Kidney epithelial cell (primary cell): ENCODE measurements around the gene BMPR1A. TPM values are rescaled to one million over a fixed set of nuclear protein-coding genes. Genes with fewer than 3 reads are reported as not detected.
A peak's percentile ranks its signal among the peaks of the same experiment; 100 is the strongest.

Source experiments
- DNase-seq: peaks from one replicate; pipeline ENCODE4 v3.0.0-alpha.2; 2010; ENCODE audit warnings: low read depth
- H3K27me3 ChIP-seq: 2 replicates; pipeline ENCODE4 v1.6.0; 2011; ENCODE audit warnings: low read length; ENCODE audit not compliant: control insufficient read depth, insufficient read depth
- H3K36me3 ChIP-seq: 2 replicates; pipeline ENCODE4 v1.5.1; 2011; ENCODE audit warnings: low read length; ENCODE audit not compliant: control insufficient read depth, insufficient read depth
- H3K4me3 ChIP-seq: 2 replicates; pipeline ENCODE4 v1.5.1; 2011; ENCODE audit warnings: low read depth, mild to moderate bottlenecking, control low read depth, low read length
- total RNA-seq: library from RNA; depleted of rRNA; stranded (reverse); fragments of >200 nt; gene quantifications from 2 replicates; pipeline ENCODE4 v1.2.3, GENCODE V29; 2015
- TF ChIP-seq, protein P1 (sequence below): IDR thresholded peaks from 2 replicates; pipeline ENCODE4 v1.5.1; 2011; ENCODE audit warnings: mild to moderate bottlenecking, moderate library complexity, low read length, control low read depth, inconsistent platforms; ENCODE audit not compliant: insufficient read depth, poor library complexity, severe bottlenecking

BMPR1A gene
- total RNA-seq, 1 donor from 2014 or later = 38.1 TPM

DNA sequence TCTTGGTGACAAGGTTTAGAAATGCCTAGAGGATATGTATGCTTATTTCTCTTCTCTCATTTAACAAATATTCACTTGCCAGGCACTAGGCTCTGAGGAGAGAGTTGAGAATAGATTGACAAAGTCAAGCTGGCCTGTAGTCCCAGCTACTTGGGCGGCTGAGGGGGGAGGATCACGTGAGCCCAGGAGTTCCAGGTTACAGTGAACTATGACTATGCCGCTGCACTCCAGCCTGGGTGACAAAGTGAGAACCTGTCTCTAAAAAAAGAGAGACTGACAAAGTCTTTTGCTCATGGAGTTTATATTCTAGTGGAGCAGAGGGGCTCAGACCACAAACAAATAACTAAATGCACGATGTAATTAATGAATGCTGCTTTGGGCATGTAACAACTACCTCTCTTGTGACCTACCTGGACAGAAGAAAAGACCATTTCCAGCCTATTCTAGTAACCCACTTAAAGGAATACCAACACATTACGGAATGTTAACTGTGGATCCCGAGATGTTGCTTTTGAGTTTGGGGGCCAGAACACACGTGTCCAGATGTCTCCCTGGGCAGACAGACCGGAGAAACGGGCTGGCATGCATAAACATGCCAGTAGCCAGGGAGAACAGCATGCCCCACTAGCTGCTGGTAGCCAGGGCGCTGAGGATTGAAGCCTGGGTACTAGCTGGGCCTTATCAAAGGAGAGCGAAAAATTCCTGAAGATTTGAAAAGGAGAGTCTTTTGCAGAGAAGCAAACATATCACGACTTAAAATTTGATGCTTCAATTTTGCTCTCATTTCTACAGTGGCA is 2.6 kb upstream of the BMPR1A start:
- Histone ChIP-seq H3K4me3 (no peak overlapping the region), H3K36me3 (no peaks in the 10 kb centered on the region), H3K27me3 (no peaks in the 10 kb centered on the region)
- DNase-seq = no peak
- TF ChIP-seq, protein P1, sequence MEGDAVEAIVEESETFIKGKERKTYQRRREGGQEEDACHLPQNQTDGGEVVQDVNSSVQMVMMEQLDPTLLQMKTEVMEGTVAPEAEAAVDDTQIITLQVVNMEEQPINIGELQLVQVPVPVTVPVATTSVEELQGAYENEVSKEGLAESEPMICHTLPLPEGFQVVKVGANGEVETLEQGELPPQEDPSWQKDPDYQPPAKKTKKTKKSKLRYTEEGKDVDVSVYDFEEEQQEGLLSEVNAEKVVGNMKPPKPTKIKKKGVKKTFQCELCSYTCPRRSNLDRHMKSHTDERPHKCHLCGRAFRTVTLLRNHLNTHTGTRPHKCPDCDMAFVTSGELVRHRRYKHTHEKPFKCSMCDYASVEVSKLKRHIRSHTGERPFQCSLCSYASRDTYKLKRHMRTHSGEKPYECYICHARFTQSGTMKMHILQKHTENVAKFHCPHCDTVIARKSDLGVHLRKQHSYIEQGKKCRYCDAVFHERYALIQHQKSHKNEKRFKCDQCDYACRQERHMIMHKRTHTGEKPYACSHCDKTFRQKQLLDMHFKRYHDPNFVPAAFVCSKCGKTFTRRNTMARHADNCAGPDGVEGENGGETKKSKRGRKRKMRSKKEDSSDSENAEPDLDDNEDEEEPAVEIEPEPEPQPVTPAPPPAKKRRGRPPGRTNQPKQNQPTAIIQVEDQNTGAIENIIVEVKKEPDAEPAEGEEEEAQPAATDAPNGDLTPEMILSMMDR = no peak

DNA sequence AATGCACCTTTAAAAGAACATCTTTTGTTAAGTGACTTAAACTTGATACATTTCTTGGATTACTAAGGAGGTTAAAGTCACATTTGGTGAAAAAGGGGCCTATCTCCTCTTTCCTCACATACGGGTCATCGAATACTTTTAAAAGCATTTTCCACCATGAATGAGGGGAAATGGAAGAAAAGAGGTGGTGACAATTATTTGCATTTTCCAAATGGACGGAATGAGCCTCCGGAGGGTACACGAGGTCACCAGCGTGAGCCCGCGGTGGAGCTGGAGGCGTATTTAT is 1.0 kb upstream of the BMPR1A start:
- Histone ChIP-seq H3K27me3 (no peaks in the 10 kb centered on the region), H3K4me3 (peak overlapping the region; percentile 74), H3K36me3 (no peaks in the 10 kb centered on the region)
- TF ChIP-seq, protein P1 = no peak
- DNase-seq = no peak

DNA sequence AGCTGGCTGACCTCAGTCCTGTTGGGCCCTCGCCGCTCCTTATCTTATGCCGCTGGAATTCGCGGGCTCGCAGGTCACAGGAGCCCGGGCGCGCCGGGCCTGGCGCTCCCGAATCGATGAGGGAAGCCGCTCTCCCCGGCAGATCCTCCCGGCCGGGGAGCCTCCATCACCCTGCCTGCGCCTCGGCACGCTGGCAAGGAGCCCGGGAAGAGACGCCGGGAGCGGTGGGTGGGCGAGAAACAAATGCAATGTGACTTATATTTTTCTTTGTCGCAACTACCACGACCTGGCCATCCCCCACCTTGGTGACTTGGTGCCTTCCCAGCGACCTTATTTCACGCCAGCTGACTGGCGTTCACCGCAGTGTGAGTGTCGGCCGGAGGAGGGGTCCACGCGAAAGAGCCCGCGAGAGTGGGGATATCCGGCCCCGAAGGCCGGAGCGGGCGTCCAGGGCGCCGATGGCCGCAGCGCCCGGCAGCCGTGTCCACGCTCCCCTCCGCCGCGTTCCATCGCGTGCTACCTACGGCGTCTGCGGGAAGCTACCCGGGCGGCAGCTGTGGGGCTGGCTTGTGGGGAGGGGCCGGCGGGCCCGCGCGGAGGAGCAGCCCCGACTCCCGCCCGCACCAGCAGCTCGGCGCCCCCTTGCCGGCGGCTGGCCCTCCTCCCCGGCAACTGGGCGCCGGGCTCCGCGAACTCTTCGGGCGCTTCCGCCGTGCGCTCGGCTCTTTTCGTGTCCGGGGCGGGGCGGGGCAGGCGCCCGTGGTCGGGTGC is 494 bp upstream of the BMPR1A start:
- TF ChIP-seq, protein P1 = no peak
- DNase-seq = peak; percentile 43
- Histone ChIP-seq H3K36me3 (no peaks in the 10 kb centered on the region), H3K4me3 (peak overlapping the region; percentile 74), H3K27me3 (no peaks in the 10 kb centered on the region)

DNA sequence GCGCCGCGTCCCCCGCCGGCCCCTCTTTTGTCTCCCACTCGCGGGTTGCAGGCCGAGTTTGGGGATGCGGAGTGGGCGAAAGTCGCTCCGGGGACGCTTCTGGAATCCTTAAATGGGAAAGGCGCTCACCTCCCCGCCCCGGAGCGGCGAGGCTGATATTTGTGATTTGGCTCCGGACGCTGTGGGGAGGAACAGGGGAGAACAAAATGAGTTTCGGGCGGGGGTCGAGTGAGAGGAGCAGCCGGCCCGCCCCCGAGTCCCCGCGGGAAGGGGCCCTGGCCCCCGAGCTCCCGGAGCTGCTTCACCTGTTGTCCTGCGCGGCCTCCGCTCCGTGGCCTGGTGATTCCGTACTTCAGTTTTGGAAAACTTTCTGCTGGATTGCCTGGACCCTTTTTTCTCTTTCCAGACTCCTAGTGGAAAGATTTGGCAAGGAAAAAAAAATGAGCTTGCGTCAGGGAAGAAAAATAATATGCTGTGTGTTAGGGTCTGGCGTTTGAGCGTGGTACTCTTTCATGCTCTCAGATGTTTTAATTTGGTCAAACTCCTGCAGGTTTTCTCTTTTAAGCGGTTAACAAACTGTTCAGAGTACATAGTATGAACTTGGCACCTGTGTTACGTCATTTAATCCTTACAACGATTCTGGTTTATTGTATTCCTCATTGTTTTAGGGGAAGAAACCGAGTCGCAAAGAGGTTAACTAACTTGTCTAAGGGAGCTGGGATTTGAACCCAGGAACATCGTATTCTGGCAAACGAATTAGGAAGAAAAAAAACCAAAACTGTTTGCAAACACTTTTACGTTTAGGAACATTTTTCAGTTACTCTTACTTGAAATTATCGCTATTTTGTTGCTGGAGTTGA is 924 bp downstream of the BMPR1A start:
- peak overlapping the region; percentile 82 for H3K4me3 ChIP-seq
- TF ChIP-seq, protein P1 = peak; percentile 16

DNA sequence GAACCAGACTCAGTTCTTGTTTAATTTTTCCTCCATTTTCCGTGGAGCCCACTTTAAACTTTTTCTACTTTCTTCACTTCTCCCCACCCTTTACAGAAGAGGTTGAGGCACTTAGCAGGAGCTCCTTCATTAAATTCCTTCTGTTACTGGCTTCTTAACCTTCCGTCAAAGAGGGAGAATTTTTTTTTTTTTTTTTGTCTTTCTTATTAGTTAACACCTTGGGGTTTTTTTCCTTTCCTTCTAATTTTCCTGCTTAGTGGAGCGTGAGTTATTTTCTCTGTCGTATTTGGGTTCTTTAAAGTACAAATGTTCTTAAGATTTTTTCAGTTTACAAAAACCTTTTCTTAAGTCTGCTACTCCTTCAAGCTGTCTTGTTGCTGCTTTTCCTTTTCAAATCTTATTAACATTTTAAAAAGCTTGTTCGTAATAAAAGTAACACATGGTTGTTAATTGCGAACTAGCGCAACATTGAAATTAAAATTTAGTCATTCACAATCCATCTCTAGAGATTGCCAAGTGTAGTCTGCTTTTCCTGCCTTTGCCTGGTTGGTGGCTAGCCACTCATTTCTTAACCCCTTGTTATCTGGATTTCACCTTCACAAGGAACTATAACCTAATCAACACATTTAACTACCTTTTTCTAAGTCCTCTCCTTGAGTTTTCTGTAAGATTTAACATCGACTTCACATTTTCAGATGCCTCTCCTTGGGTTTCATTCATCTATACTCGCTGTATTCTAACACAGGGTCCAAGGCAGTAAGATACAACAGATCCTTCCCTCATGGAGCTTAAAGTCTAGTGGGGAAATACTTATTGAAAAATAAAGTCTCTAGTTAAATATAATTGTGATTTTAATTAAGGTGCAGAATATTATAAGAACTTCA is 2.0 kb downstream of the BMPR1A start:
- Histone ChIP-seq H3K27me3 (no peaks in the 10 kb centered on the region), H3K36me3 (no peaks in the 10 kb centered on the region), H3K4me3 (peak overlapping the region; percentile 82)
- TF ChIP-seq, protein P1 = no peak
- no peak for DNase-seq

More for the DNA sequence above, 924 bp downstream of the BMPR1A start:
- Histone ChIP-seq H3K27me3 (no peaks in the 10 kb centered on the region), H3K36me3 (no peaks in the 10 kb centered on the region)
- no peak for DNase-seq
